ENCODE measurements around the gene KIF11. TPM values are rescaled to one million over a fixed set of nuclear protein-coding genes. Genes with fewer than 3 reads are reported as not detected.

The KIF11 gene
- polyA plus RNA-seq, 4 donors: 0.89 to 13.4 (median 6.9) TPM

GRCh38 chr10:92678206-92678605, 85.3 kb downstream of the KIF11 start:
- no peak for FAIRE-seq
- WGBS, 3 donors: 84 to 88% (median 88%) methylated on average over 5 of the region's 5 CpGs
- H3K36me3 ChIP-seq (ENCODE audit: control insufficient read depth in 3 of 3, insufficient read depth in 2 of 3, low read depth in 1 of 3, low read length in 3 of 3): no peaks in the 10 kb centered on the region

GRCh38 chr10:92681306-92681834, 88.4 kb downstream of the KIF11 start:
- FAIRE-seq: no peak

More at GRCh38 chr10:92678206-92678605, 85.3 kb downstream of the KIF11 start:
- Histone ChIP-seq H3K4me3 (ENCODE audit: low read depth in 1 of 3, low read length in 3 of 3) (no peak overlapping the region), H3K4me1 (ENCODE audit: control insufficient read depth in 3 of 3, insufficient read depth in 2 of 3, low read depth in 1 of 3, low read length in 2 of 3) (no peaks in the 10 kb centered on the region), H3K27ac (ENCODE audit: low read depth in 1 of 3, low read length in 2 of 3) (no peak overlapping the region), H3K27me3 (ENCODE audit: control insufficient read depth in 3 of 3, insufficient read depth in 3 of 3, low read length in 3 of 3) (peaks cover 0 to 3% (median 0%) of the 10 kb centered on the region in 3 donors), H3K9me3 (ENCODE audit: control insufficient read depth in 2 of 2, insufficient read depth in 1 of 2, low read depth in 1 of 2, low read length in 1 of 2) (no peaks in the 10 kb centered on the region)
- DNase-seq: no peak

GRCh38 chr10:92688573-92688926, 95.6 kb downstream of the KIF11 start:
- no peak overlapping the region for H3K4me3 ChIP-seq (ENCODE audit: low read depth in 1 of 3, low read length in 3 of 3)
- H3K36me3 ChIP-seq (ENCODE audit: control insufficient read depth in 3 of 3, insufficient read depth in 2 of 3, low read depth in 1 of 3, low read length in 3 of 3): no peaks in the 10 kb centered on the region
- H3K27me3 ChIP-seq (ENCODE audit: control insufficient read depth in 3 of 3, insufficient read depth in 3 of 3, low read length in 3 of 3): peaks cover 9 to 54% (median 9%) of the 10 kb centered on the region in 3 donors
- FAIRE-seq (no peak), DNase-seq (no peak)
- peaks cover 0 to 10% of the 10 kb centered on the region in 2 donors for H3K9me3 ChIP-seq (ENCODE audit: control insufficient read depth in 2 of 2, insufficient read depth in 1 of 2, low read depth in 1 of 2, low read length in 1 of 2)
- H3K27ac ChIP-seq (ENCODE audit: low read depth in 1 of 3, low read length in 2 of 3): no peak overlapping the region
- WGBS, 3 donors: 56 to 67% (median 59%) methylated on average over 5 of the region's 5 CpGs
- H3K4me1 ChIP-seq (ENCODE audit: control insufficient read depth in 3 of 3, insufficient read depth in 2 of 3, low read depth in 1 of 3, low read length in 2 of 3): no peaks in the 10 kb centered on the region

More at GRCh38 chr10:92681306-92681834, 88.4 kb downstream of the KIF11 start:
- Histone ChIP-seq H3K4me1 (ENCODE audit: control insufficient read depth in 3 of 3, insufficient read depth in 2 of 3, low read depth in 1 of 3, low read length in 2 of 3) (no peaks in the 10 kb centered on the region), H3K27ac (ENCODE audit: low read depth in 1 of 3, low read length in 2 of 3) (no peak overlapping the region), H3K9me3 (ENCODE audit: control insufficient read depth in 2 of 2, insufficient read depth in 1 of 2, low read depth in 1 of 2, low read length in 1 of 2) (no peaks in the 10 kb centered on the region), H3K27me3 (ENCODE audit: control insufficient read depth in 3 of 3, insufficient read depth in 3 of 3, low read length in 3 of 3) (peaks cover 0 to 8% (median 0%) of the 10 kb centered on the region in 3 donors), H3K4me3 (ENCODE audit: low read depth in 1 of 3, low read length in 3 of 3) (no peak overlapping the region), H3K36me3 (ENCODE audit: control insufficient read depth in 3 of 3, insufficient read depth in 2 of 3, low read depth in 1 of 3, low read length in 3 of 3) (no peaks in the 10 kb centered on the region)
- 87 to 92% (median 90%) methylated on average over 2 of the region's 2 CpGs for WGBS, 3 donors
- DNase-seq: no peak

GRCh38 chr10:92688927-92689662, 96.2 kb downstream of the KIF11 start:
- H3K36me3 ChIP-seq (ENCODE audit: control insufficient read depth in 3 of 3, insufficient read depth in 2 of 3, low read depth in 1 of 3, low read length in 3 of 3): no peaks in the 10 kb centered on the region
- H3K4me3 ChIP-seq (ENCODE audit: low read depth in 1 of 3, low read length in 3 of 3): peak overlapping the region; percentile 44 to 81 (median 63)
- H3K4me1 ChIP-seq (ENCODE audit: control insufficient read depth in 3 of 3, insufficient read depth in 2 of 3, low read depth in 1 of 3, low read length in 2 of 3): no peaks in the 10 kb centered on the region
- peak overlapping the region in 1 of 3 donors; percentile 64 for H3K27ac ChIP-seq (ENCODE audit: low read depth in 1 of 3, low read length in 2 of 3)
- no peak for FAIRE-seq
- WGBS, 3 donors: 1 to 2% (median 2%) methylated on average over 54 to 63 of the region's 63 CpGs
- peaks cover 9 to 54% (median 9%) of the 10 kb centered on the region in 3 donors for H3K27me3 ChIP-seq (ENCODE audit: control insufficient read depth in 3 of 3, insufficient read depth in 3 of 3, low read length in 3 of 3)
- DNase-seq: peak in 1 of 2 donors; percentile 55
- H3K9me3 ChIP-seq (ENCODE audit: control insufficient read depth in 2 of 2, insufficient read depth in 1 of 2, low read depth in 1 of 2, low read length in 1 of 2): peaks cover 0 to 10% of the 10 kb centered on the region in 2 donors

GRCh38 chr10:92689663-92690210, 96.8 kb downstream of the KIF11 start, which contains the start of gene HHEX:
HHEX (plus strand) TSS chr10:92689955; CDS start chr10:92689987, 32 bp downstream.
- H3K27me3 ChIP-seq (ENCODE audit: control insufficient read depth in 3 of 3, insufficient read depth in 3 of 3, low read length in 3 of 3): peaks cover 9 to 57% (median 12%) of the 10 kb centered on the region in 3 donors
- H3K36me3 ChIP-seq (ENCODE audit: control insufficient read depth in 3 of 3, insufficient read depth in 2 of 3, low read depth in 1 of 3, low read length in 3 of 3): no peaks in the 10 kb centered on the region
- peak in 1 of 2 donors; percentile 42 for DNase-seq
- no peak for FAIRE-seq
- peaks cover 0 to 10% of the 10 kb centered on the region in 2 donors for H3K9me3 ChIP-seq (ENCODE audit: control insufficient read depth in 2 of 2, insufficient read depth in 1 of 2, low read depth in 1 of 2, low read length in 1 of 2)
- WGBS, 3 donors: 0 to 2% (median 1%) methylated on average over 23 to 79 of the region's 79 CpGs
- no peaks in the 10 kb centered on the region for H3K4me1 ChIP-seq (ENCODE audit: control insufficient read depth in 3 of 3, insufficient read depth in 2 of 3, low read depth in 1 of 3, low read length in 2 of 3)
- peak within 1 kb of the TSS in 2 of 3 donors; percentile 43 to 92 for H3K27ac ChIP-seq (ENCODE audit: low read depth in 1 of 3, low read length in 2 of 3)
- H3K4me3 ChIP-seq (ENCODE audit: low read depth in 1 of 3, low read length in 3 of 3): peak within 1 kb of the TSS; percentile 44 to 81 (median 63)

GRCh38 chr10:92690211-92690914, 97.4 kb downstream of the KIF11 start:
- WGBS, 3 donors: 2 to 7% (median 6%) methylated on average over 67 to 73 of the region's 73 CpGs
- peaks cover 9 to 59% (median 12%) of the 10 kb centered on the region in 3 donors for H3K27me3 ChIP-seq (ENCODE audit: control insufficient read depth in 3 of 3, insufficient read depth in 3 of 3, low read length in 3 of 3)

GRCh38 chr10:92690915-92691590, 98.1 kb downstream of the KIF11 start:
- FAIRE-seq: no peak

More at GRCh38 chr10:92690211-92690914, 97.4 kb downstream of the KIF11 start:
- FAIRE-seq (no peak), DNase-seq (peak in 1 of 2 donors; percentile 56)
- peak overlapping the region in 2 of 3 donors; percentile 43 to 92 for H3K27ac ChIP-seq (ENCODE audit: low read depth in 1 of 3, low read length in 2 of 3)
- H3K9me3 ChIP-seq (ENCODE audit: control insufficient read depth in 2 of 2, insufficient read depth in 1 of 2, low read depth in 1 of 2, low read length in 1 of 2): peaks cover 0 to 10% of the 10 kb centered on the region in 2 donors
- H3K36me3 ChIP-seq (ENCODE audit: control insufficient read depth in 3 of 3, insufficient read depth in 2 of 3, low read depth in 1 of 3, low read length in 3 of 3): no peaks in the 10 kb centered on the region
- peak overlapping the region; percentile 32 to 81 (median 63) for H3K4me3 ChIP-seq (ENCODE audit: low read depth in 1 of 3, low read length in 3 of 3)
- no peaks in the 10 kb centered on the region for H3K4me1 ChIP-seq (ENCODE audit: control insufficient read depth in 3 of 3, insufficient read depth in 2 of 3, low read depth in 1 of 3, low read length in 2 of 3)

More at GRCh38 chr10:92690915-92691590, 98.1 kb downstream of the KIF11 start:
- Histone ChIP-seq H3K36me3 (ENCODE audit: control insufficient read depth in 3 of 3, insufficient read depth in 2 of 3, low read depth in 1 of 3, low read length in 3 of 3) (no peaks in the 10 kb centered on the region), H3K9me3 (ENCODE audit: control insufficient read depth in 2 of 2, insufficient read depth in 1 of 2, low read depth in 1 of 2, low read length in 1 of 2) (peaks cover 0 to 10% of the 10 kb centered on the region in 2 donors), H3K27me3 (ENCODE audit: control insufficient read depth in 3 of 3, insufficient read depth in 3 of 3, low read length in 3 of 3) (peaks cover 9 to 66% (median 12%) of the 10 kb centered on the region in 3 donors), H3K27ac (ENCODE audit: low read depth in 1 of 3, low read length in 2 of 3) (peak overlapping the region in 1 of 3 donors; percentile 33), H3K4me1 (ENCODE audit: control insufficient read depth in 3 of 3, insufficient read depth in 2 of 3, low read depth in 1 of 3, low read length in 2 of 3) (peaks cover 0 to 3% (median 0%) of the 10 kb centered on the region in 3 donors), H3K4me3 (ENCODE audit: low read depth in 1 of 3, low read length in 3 of 3) (peak overlapping the region in 1 of 3 donors; percentile 32)
- no peak for DNase-seq
- 40 to 68% (median 55%) methylated on average over 30 of the region's 30 CpGs for whole genome bisulfite sequencing, 3 donors
